GM23248 (cell line): Measurements from ENCODE around the gene TRERF1.

Source experiments
- EZH2 ChIP-seq: fragments of 200-600 bp; sonication (generic); IDR thresholded peaks from 2 replicates; pipeline ENCODE4 v1.6.1; 2018; ENCODE audit warnings: antibody characterized with exemption, mild to moderate bottlenecking; ENCODE audit not compliant: insufficient read depth, poor library complexity, severe bottlenecking
- EZH2phosphoT487 ChIP-seq: fragments of 200-600 bp; sonication (generic); IDR thresholded peaks from 2 replicates; pipeline ENCODE4 v1.6.1; 2018; ENCODE audit warnings: antibody characterized with exemption, moderate library complexity, mild to moderate bottlenecking, low read depth; ENCODE audit not compliant: insufficient read depth

GRCh38 chr6:42184475-42184874, 267.3 kb downstream of the TRERF1 start:
- TF ChIP-seq EZH2phosphoT487 (no peak), EZH2 (no peak)
